Pancreas (tissue), 10 donors: Measurements from ENCODE around the gene GLIPR2. TPM values are rescaled to one million over a fixed set of nuclear protein-coding genes. Genes with fewer than 3 reads are reported as not detected.
A peak's percentile ranks its signal among the peaks of the same experiment; 100 is the strongest.

Source experiments
- ATAC-seq, 4 donors: fragments of 200-7000 bp; cut with Tn5 transposase; one replicate each; pipeline versions ENCODE4 v1.8.0 to v1.9.1; 2020; ENCODE audit warnings: mild to moderate bottlenecking in 4 of 4, moderate library complexity in 4 of 4
- DNase-seq, 6 donors: peaks; one replicate each; pipeline ENCODE4 v3.0.0-alpha.2; 2020
- FAIRE-seq: peaks from 2 replicates; lab custom pipeline; 2012; peaks lifted over from hg19 to GRCh38; lab: Jason Lieb, UNC
- H3K27ac ChIP-seq, 4 donors: fragments of 200-600 bp; sonication (generic); 1 replicate in 3 of 4; 2 replicates in 1 of 4; pipeline versions ENCODE4 v1.5.0 to v1.8.0; 2020
- H3K27me3 ChIP-seq, 4 donors: fragments of 200-600 bp; one replicate each; pipeline ENCODE4 v1.8.0; 2021
- H3K36me3 ChIP-seq, 3 donors: fragments of 200-600 bp; sonication (generic) in 1 of 3; one replicate each; pipeline versions ENCODE4 v1.5.0 to v1.8.0; 2020 to 2021
- H3K4me1 ChIP-seq, 3 donors: fragments of 200-600 bp; one replicate each; pipeline ENCODE4 v1.8.0; 2021
- H3K4me3 ChIP-seq, 4 donors: fragments of 200-600 bp; sonication (generic) in 2 of 4; one replicate each; pipeline versions ENCODE4 v1.5.0 to v1.8.0; 2020 to 2021
- H3K9me3 ChIP-seq, 4 donors: fragments of 200-600 bp; one replicate each; pipeline ENCODE4 v1.8.0; 2021
- CTCF ChIP-seq, 4 donors: fragments of 200-600 bp; sonication (generic) in 3 of 4; IDR thresholded peaks; one replicate each; pipeline versions ENCODE4 v1.5.0 to v1.8.0; 2021; ENCODE audit warnings: antibody characterized with exemption in 4 of 4
- WGBS, 2 donors: extraction: QIAGEN DNeasy Blood & Tissue Kit; methylation state at CpG; one replicate each; pipeline ENCODE4 v1.1.7; 2013; 5-methylcytosine and 5-hydroxymethylcytosine counted together
- intact Hi-C, 3 donors: fragments of 100-400 bp; cut with DNase I; formaldehyde crosslinking; loops; one replicate each; pipeline versions ENCODE4 v1.11.1 to v1.14.2; 2022
- polyA plus RNA-seq, 2 donors: library from polyadenylated mRNA; stranded (reverse); fragments of 200-250 nt; gene quantifications; one replicate each; pipeline ENCODE4 v1.2.3, GENCODE V29; 2013
- total RNA-seq, 6 donors: library from RNA; stranded (reverse); fragmentation: NEBNext Ultra II Directional in 4 of 6; extraction: Animal tissue kit (Norgen Biotek cat#: 25700) in 4 of 6; gene quantifications; one replicate each; pipeline versions ENCODE4 v1.2.1 to v1.2.4, GENCODE V29; 2021 to 2023
- donor health status: healthy with polysubstance abuse.
- donor health status: DM: no; HTN: no; CAD: no; lungs with moderate emphysema.
- donor health status: DM: no; HTN: no; CAD: no.
- donor health status: control.
- donor health status: control.
- donor health status: Bipolar disorder and iron deficiency.
- donor health status: DM: yes; HTN: yes; CAD: no.
- donor health status: DM: no; HTN: no; CAD: no.
- donor health status: DM: no; HTN: no; CAD: no.
- donor health status: DM: yes; HTN: yes; CAD: no.

The GLIPR2 gene
- total and polyA plus RNA-seq, 8 donors, result 1.3 to 10.0 (median 4.5) TPM

- Histone ChIP-seq H3K4me1 (peaks cover 0 to 8% (median 0%) of the 10 kb centered on the region in 3 donors), H3K36me3 (no peaks in the 10 kb centered on the region), H3K9me3 (no peaks in the 10 kb centered on the region), H3K27ac (no peak overlapping the region), H3K27me3 (no peaks in the 10 kb centered on the region), H3K4me3 (no peak overlapping the region)
- TF ChIP-seq CTCF (IDR thresholded peaks at IDR 0.05), result no peak
- intact Hi-C loops, result no loop called here
- 38 to 41% methylated on average over 4 of the region's 4 CpGs for WGBS, 2 donors
- FAIRE-seq (no peak), ATAC-seq (peak in 2 of 4 donors; percentile 29 to 32), DNase-seq (peak in 2 of 6 donors; percentile 30 to 49)
These were observed 4.8 kb downstream of the GLIPR2 start for GRCh38 chr9:36141288-36141687.

GRCh38 chr9:36141761-36142160 is 5.2 kb downstream of the GLIPR2 start:
- Histone ChIP-seq H3K4me1 (peaks cover 0 to 8% (median 0%) of the 10 kb centered on the region in 3 donors), H3K27ac (no peak overlapping the region), H3K36me3 (no peaks in the 10 kb centered on the region), H3K9me3 (no peaks in the 10 kb centered on the region), H3K4me3 (no peak overlapping the region), H3K27me3 (no peaks in the 10 kb centered on the region)
- ATAC-seq, result no peak
- FAIRE-seq, result no peak
- intact Hi-C loops, result no loop called here
- 89 to 91% methylated on average over 7 of the region's 7 CpGs for WGBS, 2 donors
- no peak for TF ChIP-seq CTCF (IDR thresholded peaks at IDR 0.05)
- peak in 1 of 6 donors; percentile 26 for DNase-seq

- ATAC-seq, result peak in 3 of 4 donors; percentile 49 to 76 (median 64)
- Histone ChIP-seq H3K4me3 (no peak overlapping the region), H3K36me3 (no peaks in the 10 kb centered on the region), H3K27ac (peak overlapping the region in 2 of 4 donors; percentile 48), H3K9me3 (no peaks in the 10 kb centered on the region), H3K27me3 (no peaks in the 10 kb centered on the region), H3K4me1 (peaks cover 0 to under 1% (median 0%) of the 10 kb centered on the region in 3 donors)
- FAIRE-seq, result no peak
- TF ChIP-seq CTCF (IDR thresholded peaks at IDR 0.05), result no peak
- WGBS, 2 donors, result 51 to 67% methylated on average over 12 of the region's 12 CpGs
- intact Hi-C loops, result no loop called here
- DNase-seq, result peak in 1 of 6 donors; percentile 46
These were observed 6.1 kb downstream of the GLIPR2 start for GRCh38 chr9:36142510-36143244.

- Histone ChIP-seq H3K9me3 (no peaks in the 10 kb centered on the region), H3K27ac (peak overlapping the region in 2 of 4 donors; percentile 48), H3K4me3 (no peak overlapping the region), H3K36me3 (no peaks in the 10 kb centered on the region), H3K27me3 (no peaks in the 10 kb centered on the region), H3K4me1 (no peaks in the 10 kb centered on the region)
- TF ChIP-seq CTCF (IDR thresholded peaks at IDR 0.05), result no peak
- intact Hi-C loops, result no loop called here
- 73 to 82% methylated on average over 13 of the region's 13 CpGs for WGBS, 2 donors
- ATAC-seq (no peak), DNase-seq (no peak), FAIRE-seq (no peak)
These were observed 6.7 kb downstream of the GLIPR2 start for GRCh38 chr9:36143245-36143641.
